ENCODE data around the gene BHMT.

DNA sequence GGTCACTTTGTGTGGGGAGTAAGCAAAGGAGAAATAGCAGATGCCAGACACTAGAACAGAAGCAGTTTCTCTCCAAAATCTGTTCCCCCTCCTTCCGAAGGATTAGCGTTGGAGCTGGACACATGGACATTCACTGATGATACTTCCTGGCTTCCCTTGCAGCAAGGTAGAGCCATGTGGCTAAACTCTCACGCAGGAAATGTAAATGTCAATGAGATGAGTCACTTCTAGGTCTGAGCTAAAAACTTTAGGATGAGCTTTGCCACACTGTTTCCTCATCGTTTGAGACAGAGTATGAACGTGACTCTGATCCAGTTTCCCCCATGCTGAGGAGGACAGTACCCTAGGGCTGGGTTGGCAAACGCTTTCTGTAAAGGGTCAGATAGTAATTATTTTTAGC is 37.0 kb upstream of the BHMT start:
- TF ChIP-seq, protein P1, sequence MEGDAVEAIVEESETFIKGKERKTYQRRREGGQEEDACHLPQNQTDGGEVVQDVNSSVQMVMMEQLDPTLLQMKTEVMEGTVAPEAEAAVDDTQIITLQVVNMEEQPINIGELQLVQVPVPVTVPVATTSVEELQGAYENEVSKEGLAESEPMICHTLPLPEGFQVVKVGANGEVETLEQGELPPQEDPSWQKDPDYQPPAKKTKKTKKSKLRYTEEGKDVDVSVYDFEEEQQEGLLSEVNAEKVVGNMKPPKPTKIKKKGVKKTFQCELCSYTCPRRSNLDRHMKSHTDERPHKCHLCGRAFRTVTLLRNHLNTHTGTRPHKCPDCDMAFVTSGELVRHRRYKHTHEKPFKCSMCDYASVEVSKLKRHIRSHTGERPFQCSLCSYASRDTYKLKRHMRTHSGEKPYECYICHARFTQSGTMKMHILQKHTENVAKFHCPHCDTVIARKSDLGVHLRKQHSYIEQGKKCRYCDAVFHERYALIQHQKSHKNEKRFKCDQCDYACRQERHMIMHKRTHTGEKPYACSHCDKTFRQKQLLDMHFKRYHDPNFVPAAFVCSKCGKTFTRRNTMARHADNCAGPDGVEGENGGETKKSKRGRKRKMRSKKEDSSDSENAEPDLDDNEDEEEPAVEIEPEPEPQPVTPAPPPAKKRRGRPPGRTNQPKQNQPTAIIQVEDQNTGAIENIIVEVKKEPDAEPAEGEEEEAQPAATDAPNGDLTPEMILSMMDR (conservative IDR thresholded peaks at IDR 0.05): no peak
- TF ChIP-seq ZFX (IDR thresholded peaks at IDR 0.05): no peak

All from C4-2B (cell line).